HCT116 (cell line): ENCODE data around the gene NAXE.

Source experiments
- EGR1 ChIP-seq: IDR thresholded peaks from 2 replicates; pipeline ENCODE4 v1.6.1; 2012; ENCODE audit warnings: low read depth
- ELF1 ChIP-seq: IDR thresholded peaks from 2 replicates; pipeline ENCODE4 v1.6.1; 2012; ENCODE audit warnings: low read depth, borderline replicate concordance
- EZH2 ChIP-seq: fragments of 200-600 bp; sonication (generic); IDR thresholded peaks from 2 replicates; pipeline ENCODE4 v1.6.1; 2017; ENCODE audit warnings: antibody characterized with exemption, mixed run types
- EZH2phosphoT487 ChIP-seq: fragments of 200-600 bp; IDR thresholded peaks from 2 replicates; pipeline ENCODE4 v1.6.1; 2018; ENCODE audit warnings: antibody characterized with exemption, borderline replicate concordance
- MAX ChIP-seq: IDR thresholded peaks from 2 replicates; pipeline ENCODE4 v1.6.1; 2012
- POLR2A ChIP-seq: IDR thresholded peaks from 2 replicates; pipeline ENCODE4 v1.7.0; 2011; ENCODE audit warnings: borderline replicate concordance; ENCODE audit not compliant: insufficient read depth, insufficient read length; ENCODE audit errors: extremely low read depth
- POLR2AphosphoS5 ChIP-seq: IDR thresholded peaks from 2 replicates; pipeline ENCODE4 v1.6.1; 2011; ENCODE audit warnings: mild to moderate bottlenecking, low read depth, low read length, moderate library complexity
- SP1 ChIP-seq: IDR thresholded peaks from 2 replicates; pipeline ENCODE4 v1.6.1; 2012; ENCODE audit warnings: low read depth
- SRF ChIP-seq: IDR thresholded peaks from 2 replicates; pipeline ENCODE4 v1.6.1; 2012; ENCODE audit warnings: low read depth
- YY1 ChIP-seq: IDR thresholded peaks from 2 replicates; pipeline ENCODE4 v1.6.1; 2011; ENCODE audit warnings: low read length, low read depth, moderate library complexity, mild to moderate bottlenecking; ENCODE audit not compliant: insufficient replicate concordance; ENCODE audit errors: extremely low read depth
- ZFX ChIP-seq: fragments of 450-650 bp; IDR thresholded peaks from 2 replicates; pipeline ENCODE4 v1.6.1; 2017
- TF ChIP-seq, protein P1 (sequence below), 3 experiments: fragments of 200-600 bp in 1 of 3; sonication (generic) in 1 of 3; IDR thresholded peaks in 2 of 3; conservative IDR thresholded peaks in 1 of 3; 2 replicates each; pipeline ENCODE4 v1.5.1; 2012 to 2017; ENCODE audit warnings: low read depth in 2 of 3, low read length in 2 of 3, antibody characterized with exemption in 1 of 3, borderline replicate concordance in 1 of 3, control low read depth in 1 of 3, mild to moderate bottlenecking in 1 of 3, mixed read lengths in 1 of 3, mixed run types in 1 of 3, moderate library complexity in 1 of 3; ENCODE audit not compliant: insufficient read depth in 1 of 3

- TF ChIP-seq, protein P1, sequence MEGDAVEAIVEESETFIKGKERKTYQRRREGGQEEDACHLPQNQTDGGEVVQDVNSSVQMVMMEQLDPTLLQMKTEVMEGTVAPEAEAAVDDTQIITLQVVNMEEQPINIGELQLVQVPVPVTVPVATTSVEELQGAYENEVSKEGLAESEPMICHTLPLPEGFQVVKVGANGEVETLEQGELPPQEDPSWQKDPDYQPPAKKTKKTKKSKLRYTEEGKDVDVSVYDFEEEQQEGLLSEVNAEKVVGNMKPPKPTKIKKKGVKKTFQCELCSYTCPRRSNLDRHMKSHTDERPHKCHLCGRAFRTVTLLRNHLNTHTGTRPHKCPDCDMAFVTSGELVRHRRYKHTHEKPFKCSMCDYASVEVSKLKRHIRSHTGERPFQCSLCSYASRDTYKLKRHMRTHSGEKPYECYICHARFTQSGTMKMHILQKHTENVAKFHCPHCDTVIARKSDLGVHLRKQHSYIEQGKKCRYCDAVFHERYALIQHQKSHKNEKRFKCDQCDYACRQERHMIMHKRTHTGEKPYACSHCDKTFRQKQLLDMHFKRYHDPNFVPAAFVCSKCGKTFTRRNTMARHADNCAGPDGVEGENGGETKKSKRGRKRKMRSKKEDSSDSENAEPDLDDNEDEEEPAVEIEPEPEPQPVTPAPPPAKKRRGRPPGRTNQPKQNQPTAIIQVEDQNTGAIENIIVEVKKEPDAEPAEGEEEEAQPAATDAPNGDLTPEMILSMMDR (IDR thresholded peaks at IDR 0.05 in 2 of 3, conservative IDR thresholded peaks at IDR 0.05 in 1 of 3; ENCODE audit: borderline replicate concordance in 1 of 3, insufficient read depth in 1 of 3, low read depth in 2 of 3, low read length in 2 of 3) = peak; percentile 68 to 91 (median 84); a peak in 5 of 6 replicates
- TF ChIP-seq SP1 = no peak
- TF ChIP-seq POLR2AphosphoS5 = no peak
- TF ChIP-seq ELF1 = no peak
- no peak for TF ChIP-seq POLR2A
- no peak for TF ChIP-seq SRF
- TF ChIP-seq ZFX = no peak
- TF ChIP-seq EZH2phosphoT487 = no peak
- no peak for TF ChIP-seq EGR1
- TF ChIP-seq EZH2 = no peak
- TF ChIP-seq MAX = no peak
- TF ChIP-seq YY1 = no peak
These were observed 34.0 kb downstream of the NAXE start for GRCh38 chr1:156625436-156626078.
